Right cardiac atrium (tissue), 5 donors: ENCODE measurements around the gene UBE2Q1. TPM values are rescaled to one million over a fixed set of nuclear protein-coding genes. Genes with fewer than 3 reads are reported as not detected.

Experiments used
- ATAC-seq, 2 donors: fragments of 200-7000 bp; cut with Tn5 transposase; one replicate each; pipeline versions ENCODE4 v1.8.0 to v1.9.1; 2020; ENCODE audit warnings: moderate library complexity in 2 of 2, mild to moderate bottlenecking in 1 of 2
- DNase-seq, 3 donors: peaks; one replicate each; pipeline ENCODE4 v3.0.0-alpha.2; 2020
- H3K27ac ChIP-seq: one replicate; pipeline ENCODE4 v1.5.1; 2013; ENCODE audit warnings: mild to moderate bottlenecking, low read length, control low read depth, moderate library complexity
- H3K27me3 ChIP-seq: one replicate; pipeline ENCODE4 v1.6.1; 2013; ENCODE audit not compliant: control insufficient read depth, insufficient read depth
- H3K4me1 ChIP-seq: one replicate; pipeline ENCODE4 v1.6.1; 2013; ENCODE audit warnings: low read length; ENCODE audit not compliant: control insufficient read depth, insufficient read depth
- H3K4me3 ChIP-seq: one replicate; pipeline ENCODE4 v1.5.1; 2013; ENCODE audit warnings: low read length, control low read depth
- H3K9me3 ChIP-seq: one replicate; pipeline ENCODE4 v1.6.1; 2013; ENCODE audit warnings: low read length; ENCODE audit not compliant: control insufficient read depth
- WGBS: extraction: QIAGEN DNeasy Blood & Tissue Kit; methylation state at CpG from one replicate; pipeline ENCODE4 v1.1.7; 2013; 5-methylcytosine and 5-hydroxymethylcytosine counted together
- intact Hi-C, 4 donors: fragments of 100-400 bp; cut with DNase I; formaldehyde crosslinking; loops; one replicate each; pipeline versions ENCODE4 v1.11.0 to v1.14.0; 2022 to 2023
- polyA plus RNA-seq: library from polyadenylated mRNA; stranded (reverse); fragments of 200-250 nt; gene quantifications from one replicate; pipeline ENCODE4 v1.2.3, GENCODE V29; 2013
- total RNA-seq, 4 donors: library from RNA; stranded (reverse); fragmentation: NEBNext Ultra II Directional; extraction: Animal tissue kit (Norgen Biotek cat#: 25700); gene quantifications; one replicate each; pipeline ENCODE4 v1.2.1, GENCODE V29; 2021
- donor health status: healthy with polysubstance abuse.
- donor health status: DM: no; HTN: yes; CAD: no.
- donor health status: DM: no; HTN: no; CAD: no.
- donor health status: DM: no; HTN: yes; CAD: no; lungs with severe emphysema.
- donor health status: DM: yes; HTN: yes; CAD: no.

The UBE2Q1 gene
- total and polyA plus RNA-seq, 5 donors = 32.4 to 67.9 (median 60.2) TPM

DNA sequence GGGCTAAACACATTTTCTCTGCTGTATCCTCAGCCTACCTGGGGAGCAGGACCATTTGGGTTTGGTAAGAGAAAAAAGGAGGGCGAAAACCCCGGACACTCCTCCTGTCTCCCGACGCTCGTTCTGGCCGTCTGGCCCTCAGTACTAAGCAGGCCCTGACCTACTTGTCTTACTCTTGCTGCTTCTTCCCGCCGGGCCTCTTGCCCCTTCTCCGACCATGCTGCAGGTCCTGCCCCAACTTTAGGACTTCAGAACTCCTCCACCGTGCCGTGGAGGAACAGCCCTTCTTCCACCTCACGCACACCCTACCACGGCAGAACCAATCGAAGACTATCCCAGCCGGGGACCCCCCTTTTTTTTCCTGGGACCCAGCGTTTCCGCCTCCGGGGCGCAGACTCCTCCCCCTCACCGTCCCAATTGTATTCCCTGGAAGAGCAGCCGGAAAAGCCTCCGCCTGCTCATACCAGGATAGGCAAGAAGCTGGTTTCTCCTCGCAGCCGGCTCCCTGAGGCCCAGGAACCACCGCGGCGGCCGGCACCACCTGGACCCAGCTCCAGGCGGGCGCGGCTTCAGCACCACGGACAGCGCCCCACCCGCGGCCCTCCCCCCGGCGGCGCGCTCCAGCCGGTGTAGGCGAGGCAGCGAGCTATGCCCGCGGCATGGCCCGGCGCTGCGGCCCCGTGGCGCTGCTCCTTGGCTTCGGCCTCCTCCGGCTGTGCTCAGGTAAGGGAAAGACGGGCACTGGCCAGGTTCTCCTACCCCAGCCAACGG, 9.1 kb upstream of the UBE2Q1 start, which contains the start of gene CHRNB2:
CHRNB2 (plus strand) TSS at position 393 of the 771 bp plus-strand sequence; CDS start at position 660, 267 bp downstream.
- DNase-seq (peak; percentile 72 to 90 (median 89)), ATAC-seq (peak; percentile 93)
- no peaks in the 10 kb centered on the region for H3K9me3 ChIP-seq
- H3K27me3 ChIP-seq = no peaks in the 10 kb centered on the region
- H3K4me3 ChIP-seq = no peak within 1 kb of the TSS
- no peaks in the 10 kb centered on the region for H3K4me1 ChIP-seq
- intact Hi-C loops = loop anchor here in 3 of 4 donors (10.0 kb wide), 2 partner anchors 187 to 307 kb away; partner anchors contain the start of gene KCNN3 (in 2 of the 3)
- no peak within 1 kb of the TSS for H3K27ac ChIP-seq
- WGBS = 3% methylated on average over 53 of the region's 53 CpGs

DNA sequence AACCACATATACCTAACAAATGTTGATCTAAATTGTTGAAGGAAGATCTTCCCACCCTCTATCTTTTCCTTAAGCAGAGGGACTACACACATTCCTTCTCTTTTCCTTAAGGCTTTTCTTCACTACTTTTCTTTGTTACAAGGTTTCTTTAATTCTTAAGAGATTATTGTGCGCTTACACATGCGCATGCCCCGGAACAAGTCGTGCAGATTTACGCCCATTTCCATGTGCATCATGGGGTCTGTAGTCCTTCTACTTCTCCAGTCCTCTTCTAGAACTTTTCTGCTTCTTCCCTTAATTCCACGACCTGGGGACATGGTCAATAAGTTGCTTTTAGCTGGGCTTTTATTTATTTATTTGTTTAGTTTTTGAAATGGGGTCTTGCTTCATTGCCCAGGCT, 7.4 kb upstream of the UBE2Q1 start:
- intact Hi-C loops = loop anchor here in 3 of 4 donors (10.0 kb wide), 2 partner anchors 189 to 309 kb away; partner anchors contain the start of gene KCNN3 (in 2 of the 3)
- ATAC-seq (no peak), DNase-seq (no peak)
- no peak overlapping the region for H3K27ac ChIP-seq
- no peak overlapping the region for H3K4me3 ChIP-seq
- 85% methylated on average over 6 of the region's 6 CpGs for WGBS
- H3K27me3 ChIP-seq = no peaks in the 10 kb centered on the region
- no peaks in the 10 kb centered on the region for H3K4me1 ChIP-seq
- no peaks in the 10 kb centered on the region for H3K9me3 ChIP-seq

DNA sequence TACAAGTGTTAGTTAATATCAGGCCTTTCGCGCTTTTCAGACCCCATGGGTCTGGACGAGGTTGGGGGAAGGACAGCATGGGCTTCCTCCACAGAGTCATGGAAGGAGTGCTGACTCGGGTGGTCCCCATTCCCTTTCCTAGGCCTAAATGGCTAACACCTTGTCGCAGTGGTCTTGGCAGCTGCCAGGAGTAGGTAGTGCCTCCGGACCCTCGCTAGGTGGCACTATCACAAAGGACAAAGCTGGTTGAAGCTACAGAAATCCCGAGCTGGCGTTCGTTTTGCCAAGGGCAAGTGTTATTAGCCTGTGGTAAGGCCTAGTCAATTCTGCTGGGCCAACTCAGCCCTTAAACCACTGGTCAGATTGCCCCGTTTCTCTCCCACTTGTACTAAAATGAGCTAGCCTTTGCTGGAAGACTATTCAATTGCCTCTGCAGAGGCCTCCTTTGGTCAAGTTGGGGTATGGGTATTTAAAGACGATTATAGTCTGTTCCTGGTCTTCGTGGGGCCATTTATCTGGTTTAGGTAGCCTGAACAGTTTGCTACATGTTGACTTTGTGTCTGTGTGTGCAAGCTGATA, 1.1 kb upstream of the UBE2Q1 start:
- H3K4me3 ChIP-seq = peak overlapping the region; percentile 31
- WGBS = 12% methylated on average over 13 of the region's 13 CpGs
- no peaks in the 10 kb centered on the region for H3K27me3 ChIP-seq
- ATAC-seq (peak; percentile 77 to 79), DNase-seq (peak; percentile 87 to 93 (median 88))
- intact Hi-C loops = loop anchor here (5.0 to 10.0 kb wide), 4 partner anchors 195 to 515 kb away; partner anchors contain the start of genes KCNN3 (in 2 of the 4) and EFNA3 (in 1 of the 4)
- peak overlapping the region; percentile 94 for H3K27ac ChIP-seq
- H3K4me1 ChIP-seq = peaks cover 9% of the 10 kb centered on the region
- H3K9me3 ChIP-seq = no peaks in the 10 kb centered on the region

DNA sequence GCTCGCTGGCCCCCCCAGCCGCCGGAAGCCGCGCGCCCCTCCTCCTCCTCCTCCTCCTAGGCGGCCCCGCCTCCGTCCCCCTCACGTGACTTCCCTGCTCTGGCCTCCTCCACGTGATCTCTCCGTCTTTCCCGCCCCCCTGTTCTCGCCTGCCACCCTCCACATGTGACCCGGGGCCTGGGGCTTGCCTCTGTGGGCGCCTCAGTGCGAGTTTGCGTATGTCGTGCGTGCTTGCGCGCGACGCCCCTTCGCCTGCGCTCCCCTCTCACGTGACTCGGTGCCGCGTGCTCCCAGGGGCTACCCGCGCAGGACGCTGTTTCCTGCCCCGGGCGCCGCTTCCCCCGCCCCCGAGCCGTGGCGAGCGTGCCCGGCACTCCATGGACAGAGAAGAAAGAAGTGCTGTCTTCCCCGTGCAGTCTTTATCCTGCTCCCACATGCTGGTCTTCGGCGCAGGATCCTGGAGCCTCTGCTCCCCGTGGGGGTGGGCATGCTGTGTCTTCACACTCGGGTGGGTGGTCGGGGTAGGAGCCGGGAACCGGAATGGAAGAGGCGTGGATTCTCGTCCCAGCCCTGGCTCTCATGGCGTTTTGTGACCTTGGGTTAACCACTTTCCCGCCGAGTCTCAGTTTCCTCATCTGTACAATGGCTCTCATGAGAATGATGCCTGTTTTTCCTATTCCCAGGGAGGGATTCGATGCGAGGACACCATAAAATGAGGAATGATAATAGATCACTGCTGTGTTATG, 431 bp upstream of the UBE2Q1 start:
- DNase-seq (peak; percentile 99 to 100 (median 100)), ATAC-seq (peak; percentile 97 to 98)
- Histone ChIP-seq H3K9me3 (no peaks in the 10 kb centered on the region), H3K27me3 (no peaks in the 10 kb centered on the region), H3K27ac (peak overlapping the region; percentile 94), H3K4me1 (peaks cover 9% of the 10 kb centered on the region), H3K4me3 (peak overlapping the region; percentile 97)
- under 1% methylated on average over 56 of the region's 57 CpGs for WGBS
- intact Hi-C loops = loop anchor here in 2 of 4 donors (5.0 to 10.0 kb wide), 2 partner anchors 318 to 516 kb away; partner anchors contain the start of gene EFNA3 (in 1 of the 2)

DNA sequence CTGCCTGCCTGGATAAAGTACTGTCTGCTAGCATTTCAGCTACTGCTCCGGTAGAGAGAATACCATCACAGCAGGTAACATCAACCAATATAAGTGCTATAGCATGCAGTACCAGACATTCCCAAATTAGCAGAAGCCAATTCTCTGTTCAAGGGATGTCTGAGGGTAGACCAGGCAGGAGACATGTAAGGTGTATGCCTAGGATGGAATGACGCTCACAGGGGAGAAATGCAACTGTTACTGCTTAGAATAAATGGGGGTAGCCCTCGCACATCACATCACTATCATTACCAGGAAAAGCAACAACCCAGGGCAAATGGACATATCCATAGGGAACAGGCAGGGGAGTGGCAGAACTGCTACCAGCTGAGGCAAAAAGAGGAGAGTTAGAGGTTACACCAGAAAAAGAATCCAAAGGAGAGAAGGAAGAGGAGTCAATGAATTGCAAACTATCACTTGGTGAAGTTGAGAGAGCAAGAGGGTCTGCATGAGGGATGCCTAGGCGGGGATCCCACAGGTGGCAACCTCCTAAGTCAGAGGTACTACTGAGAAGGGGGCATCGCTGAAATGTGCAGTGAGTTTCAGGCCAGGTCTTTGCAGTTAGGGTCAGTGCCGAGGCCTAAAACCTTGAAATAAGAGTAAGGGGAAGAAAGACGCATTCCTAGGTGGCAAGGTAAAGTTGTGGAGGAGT, 1.1 kb downstream of the UBE2Q1 start:
- DNase-seq = no peak
- peaks cover 9% of the 10 kb centered on the region for H3K4me1 ChIP-seq
- H3K27me3 ChIP-seq = no peaks in the 10 kb centered on the region
- intact Hi-C loops = loop anchor here in 2 of 4 donors (5.0 to 10.0 kb wide), 2 partner anchors 320 to 517 kb away; partner anchors contain the start of gene EFNA3 (in 1 of the 2)
- no peaks in the 10 kb centered on the region for H3K9me3 ChIP-seq
- H3K4me3 ChIP-seq = peak overlapping the region; percentile 97
- peak overlapping the region; percentile 66 for H3K27ac ChIP-seq
- WGBS = 12% methylated on average over 7 of the region's 7 CpGs
- no peak for ATAC-seq

DNA sequence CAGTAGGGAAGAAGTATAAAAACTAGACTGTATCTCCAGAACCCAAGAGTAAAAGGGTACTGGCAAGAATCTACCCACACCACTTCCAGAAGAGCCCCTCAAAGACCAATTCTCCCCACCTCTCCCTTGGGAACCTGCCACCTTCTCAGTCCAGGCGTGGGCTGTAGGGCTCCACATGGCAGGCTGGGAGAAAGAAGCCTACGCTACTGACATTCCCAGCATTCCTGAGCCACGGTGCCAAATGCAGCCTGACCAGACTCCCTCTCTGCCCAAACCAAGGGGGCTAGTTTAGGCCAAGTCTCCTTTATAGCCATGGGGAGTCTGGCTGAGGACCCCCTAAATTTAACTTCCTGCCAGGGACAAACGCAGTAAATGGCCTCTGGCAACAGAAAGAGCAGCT, 2.0 kb downstream of the UBE2Q1 start:
- peak overlapping the region; percentile 50 for H3K27ac ChIP-seq
- H3K27me3 ChIP-seq = no peaks in the 10 kb centered on the region
- 11% methylated on average over 4 of the region's 4 CpGs for WGBS
- peaks cover 9% of the 10 kb centered on the region for H3K4me1 ChIP-seq
- H3K9me3 ChIP-seq = no peaks in the 10 kb centered on the region
- H3K4me3 ChIP-seq = peak overlapping the region; percentile 97
- ATAC-seq (no peak), DNase-seq (no peak)
- intact Hi-C loops = loop anchor here in 2 of 4 donors (5.0 to 10.0 kb wide), 2 partner anchors 321 to 518 kb away; partner anchors contain the start of gene EFNA3 (in 1 of the 2)

DNA sequence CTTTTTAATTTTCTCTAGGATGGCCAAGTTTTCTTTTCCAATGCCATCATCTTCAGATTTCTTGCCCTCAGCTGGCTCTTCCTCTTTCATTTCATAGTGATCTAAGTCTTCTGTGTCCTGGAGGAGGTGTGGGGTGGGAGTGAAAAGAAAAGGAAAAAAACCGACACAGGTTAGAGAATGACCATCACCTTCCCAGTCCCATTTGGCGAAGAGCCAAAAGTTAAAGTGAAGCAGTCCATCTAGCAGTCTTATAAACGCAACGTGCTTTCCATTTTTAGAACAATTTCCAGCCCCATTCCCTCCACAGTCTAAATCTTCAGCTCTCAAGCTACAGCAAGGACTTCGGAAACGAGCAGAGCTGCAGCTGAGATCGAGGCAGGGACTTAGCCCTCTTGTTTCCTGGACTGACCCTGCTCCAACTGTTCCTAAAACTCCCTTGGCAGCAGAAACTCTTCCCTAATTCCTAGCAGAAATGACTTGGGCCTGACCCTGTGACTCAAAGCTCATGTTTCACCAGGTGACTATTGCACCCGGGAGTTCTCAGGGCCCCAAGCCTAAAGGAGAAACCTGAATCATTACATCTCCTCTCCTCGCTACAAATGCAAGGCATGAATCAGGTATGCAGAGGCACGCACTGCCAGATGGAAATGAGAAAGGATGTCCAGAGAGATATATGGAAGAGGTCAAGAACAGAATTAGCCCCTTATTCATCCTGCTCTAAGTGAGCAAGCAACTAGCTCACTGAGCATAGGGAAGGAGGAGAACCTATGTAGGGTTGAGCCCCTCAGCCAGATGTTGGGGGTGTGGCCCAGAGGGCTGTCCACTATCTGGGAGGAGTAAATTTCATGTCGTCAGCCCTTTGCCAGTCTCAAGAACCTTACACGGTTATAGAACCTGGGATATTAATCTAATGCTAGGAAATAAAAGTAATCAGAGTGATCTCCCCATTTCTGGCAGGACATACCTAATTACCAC, 5.1 kb downstream of the UBE2Q1 start:
- Histone ChIP-seq H3K4me3 (no peak overlapping the region), H3K27ac (no peak overlapping the region), H3K4me1 (peaks cover 14% of the 10 kb centered on the region), H3K9me3 (no peaks in the 10 kb centered on the region), H3K27me3 (no peaks in the 10 kb centered on the region)
- ATAC-seq = no peak
- DNase-seq = no peak
- 59% methylated on average over 12 of the region's 12 CpGs for WGBS
- intact Hi-C loops = loop anchor here in 1 of 4 donors (10.0 kb wide), 1 partner anchor 521 kb away; the partner anchor contains the start of gene EFNA3

DNA sequence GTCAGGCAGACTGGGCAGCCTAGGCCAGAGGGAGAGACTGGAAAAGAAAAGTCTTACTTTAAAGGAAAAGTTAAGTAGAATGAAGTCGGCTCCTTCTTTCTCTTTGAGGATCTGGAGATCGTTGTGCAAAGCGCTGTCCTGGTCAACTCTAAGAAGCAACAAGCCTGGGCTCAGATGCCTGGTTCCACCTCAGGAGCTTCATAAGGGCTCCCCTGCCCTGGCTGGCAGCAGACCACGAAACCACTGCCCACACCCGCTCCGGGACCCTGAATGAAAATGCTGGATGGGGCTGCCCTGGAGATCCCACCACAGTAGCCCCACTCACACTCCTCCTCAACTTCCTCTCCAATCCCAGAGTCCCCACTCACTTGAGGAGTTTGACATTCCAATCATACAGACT, 6.4 kb downstream of the UBE2Q1 start:
- Histone ChIP-seq H3K27me3 (no peaks in the 10 kb centered on the region), H3K9me3 (no peaks in the 10 kb centered on the region), H3K4me3 (no peak overlapping the region), H3K4me1 (peaks cover 10% of the 10 kb centered on the region), H3K27ac (no peak overlapping the region)
- DNase-seq = no peak
- ATAC-seq = no peak
- intact Hi-C loops = loop anchor here in 1 of 4 donors (10.0 kb wide), 1 partner anchor 523 kb away; the partner anchor contains the start of gene EFNA3
- 93% methylated on average over 6 of the region's 6 CpGs for WGBS

DNA sequence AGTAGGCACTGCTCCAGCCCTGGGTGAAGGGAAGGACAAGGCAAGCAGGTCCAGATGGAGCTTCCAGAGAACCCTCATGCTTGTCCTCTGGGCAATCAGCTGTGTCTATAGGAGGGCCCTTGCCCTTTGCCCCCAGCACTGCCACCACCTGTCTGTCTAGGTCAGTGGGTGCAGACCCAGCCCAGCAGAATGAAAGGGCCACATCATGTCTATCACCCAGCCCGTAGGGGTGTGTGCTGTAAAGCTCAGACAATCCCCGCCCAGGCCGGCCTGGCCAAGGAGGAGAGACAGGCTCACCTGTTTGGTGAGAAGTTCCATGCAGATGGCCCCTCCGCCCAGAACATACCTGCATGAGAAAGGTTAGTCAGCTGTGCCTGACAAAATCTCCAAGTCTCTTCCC, 7.0 kb downstream of the UBE2Q1 start:
- no peak for ATAC-seq
- 95% methylated on average over 4 of the region's 4 CpGs for WGBS
- Histone ChIP-seq H3K9me3 (no peaks in the 10 kb centered on the region), H3K27me3 (no peaks in the 10 kb centered on the region), H3K4me3 (no peak overlapping the region), H3K27ac (no peak overlapping the region), H3K4me1 (peaks cover 7% of the 10 kb centered on the region)
- intact Hi-C loops = loop anchor here in 1 of 4 donors (10.0 kb wide), 1 partner anchor 523 kb away; the partner anchor contains the start of gene EFNA3
- DNase-seq = no peak
